SIG-M5 treated with dmso at 0.1 percent for 504 hours (cell line): Measurements from ENCODE around the gene CNTNAP3.
"Not testable (repeated sequence)": the region's sequence is repeated elsewhere in the genome, so short reads cannot be mapped to it uniquely, and the experiment has no call there.

ENCODE experiments used
- DNase-seq: peaks from one replicate; lab custom pipeline; 2025; ENCODE audit not compliant: unreplicated experiment; lab: John Stamatoyannopoulos, UW

CNTNAP3 gene

GRCh38 chr9:39287980-39288379 lies at the start of gene CNTNAP3:
CNTNAP3 (minus strand) TSS chr9:39288167; CDS start chr9:39288064, 103 bp downstream.
- not testable (repeated sequence) for DNase-seq

- DNase-seq, result not testable (repeated sequence)
Measured at GRCh38 chr9:39279995-39280394, 8.0 kb downstream of the CNTNAP3 start.

- DNase-seq, result not testable (repeated sequence)
Measured at GRCh38 chr9:39242513-39242912, 45.5 kb downstream of the CNTNAP3 start.

GRCh38 chr9:39232130-39232991 lies 55.6 kb downstream of the CNTNAP3 start:
- DNase-seq, result not testable (repeated sequence)

GRCh38 chr9:39215976-39216375 lies 72.0 kb downstream of the CNTNAP3 start:
- not testable (repeated sequence) for DNase-seq

GRCh38 chr9:39209773-39210172 lies 78.2 kb downstream of the CNTNAP3 start:
- not testable (repeated sequence) for DNase-seq

- DNase-seq, result not testable (repeated sequence)
Measured at GRCh38 chr9:39206643-39207042, 81.3 kb downstream of the CNTNAP3 start.

- DNase-seq, result not testable (repeated sequence)
Measured at GRCh38 chr9:39205842-39206241, 82.1 kb downstream of the CNTNAP3 start.

- DNase-seq, result not testable (repeated sequence)
Measured at GRCh38 chr9:39200412-39200811, 87.6 kb downstream of the CNTNAP3 start.

GRCh38 chr9:39198000-39198709 lies 89.8 kb downstream of the CNTNAP3 start:
- not testable (repeated sequence) for DNase-seq

- not testable (repeated sequence) for DNase-seq
Measured at GRCh38 chr9:39171370-39171769, 116.6 kb downstream of the CNTNAP3 start.

- not testable (repeated sequence) for DNase-seq
Measured at GRCh38 chr9:39157714-39158113, 130.3 kb downstream of the CNTNAP3 start.

- not testable (repeated sequence) for DNase-seq
Measured at GRCh38 chr9:39132826-39133552, 155.0 kb downstream of the CNTNAP3 start.

- DNase-seq, result not testable (repeated sequence)
Measured at GRCh38 chr9:39121401-39121800, 166.6 kb downstream of the CNTNAP3 start.

- DNase-seq, result not testable (repeated sequence)
Measured at GRCh38 chr9:39111746-39112145, 176.2 kb downstream of the CNTNAP3 start.

- no peak for DNase-seq
Measured at GRCh38 chr9:39108145-39108544, 179.8 kb downstream of the CNTNAP3 start.

GRCh38 chr9:39097208-39097607 lies 190.8 kb downstream of the CNTNAP3 start:
- DNase-seq, result not testable (repeated sequence)

GRCh38 chr9:39085311-39085710 lies 202.7 kb downstream of the CNTNAP3 start:
- DNase-seq, result not testable (repeated sequence)

- not testable (repeated sequence) for DNase-seq
Measured at GRCh38 chr9:39082574-39082973, 205.4 kb downstream of the CNTNAP3 start.

- DNase-seq, result not testable (repeated sequence)
Measured at GRCh38 chr9:39080081-39080480, 207.9 kb downstream of the CNTNAP3 start.

GRCh38 chr9:39078621-39079256 lies 209.2 kb downstream of the CNTNAP3 start:
- not testable (repeated sequence) for DNase-seq
